ENCODE data around the gene ZDHHC15. TPM values are rescaled to one million over a fixed set of nuclear protein-coding genes. Genes with fewer than 3 reads are reported as not detected.
"Not testable (repeated sequence)": the region's sequence is repeated elsewhere in the genome, so short reads cannot be mapped to it uniquely, and the experiment has no call there.

Gene ZDHHC15
- polyA plus RNA-seq, 4 donors, result 0.52 to 1.3 TPM; not detected in 2

DNA sequence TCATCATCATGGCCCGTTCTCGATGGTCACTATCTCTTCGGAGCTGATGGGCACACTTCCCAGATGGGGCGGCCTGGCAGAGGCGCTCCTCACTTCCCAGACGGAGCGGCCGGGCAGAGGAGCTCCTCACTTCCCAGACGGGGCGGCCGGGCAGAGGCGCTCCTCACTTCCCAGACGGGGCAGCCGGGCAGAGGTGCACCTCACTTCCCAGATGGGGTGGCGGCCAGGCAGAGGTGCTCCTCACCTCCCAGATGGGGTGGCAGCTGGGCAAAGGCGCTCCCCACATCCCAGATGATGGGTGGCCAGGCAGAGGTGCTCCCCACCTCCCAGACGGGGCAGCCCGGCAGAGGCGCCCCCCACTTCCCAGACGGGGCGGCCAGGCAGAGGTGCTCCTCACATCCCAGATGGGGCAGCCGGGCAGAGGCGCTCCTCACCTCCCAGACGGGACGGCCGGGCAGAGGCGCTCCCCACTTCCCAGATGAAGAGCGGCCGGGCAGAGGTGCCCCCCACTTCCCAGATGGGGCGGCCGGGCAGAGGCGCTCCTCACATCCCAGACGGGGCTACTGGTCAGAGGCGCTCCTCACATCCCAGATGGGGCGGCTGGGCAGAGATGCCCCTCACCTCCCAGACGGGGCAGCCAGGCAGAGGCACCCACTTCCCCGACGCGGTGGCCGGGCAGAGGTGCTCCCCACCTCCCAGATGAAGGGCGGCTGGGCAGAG lies 188.3 kb downstream of the ZDHHC15 start:
- not testable (repeated sequence) for H3K4me1 ChIP-seq (ENCODE audit: control insufficient read depth in 3 of 3, insufficient read depth in 2 of 3, low read depth in 1 of 3, low read length in 2 of 3); H3K4me3 ChIP-seq (ENCODE audit: low read depth in 1 of 3, low read length in 3 of 3); H3K27ac ChIP-seq (ENCODE audit: low read depth in 1 of 3, low read length in 2 of 3); DNase-seq; H3K27me3 ChIP-seq (ENCODE audit: control insufficient read depth in 3 of 3, insufficient read depth in 3 of 3, low read length in 3 of 3); FAIRE-seq; H3K36me3 ChIP-seq (ENCODE audit: control insufficient read depth in 3 of 3, insufficient read depth in 2 of 3, low read depth in 1 of 3, low read length in 3 of 3)
- WGBS, 3 donors, result 94 to 98% (median 98%) methylated on average over 28 to 40 of the region's 41 CpGs
- peaks cover 0 to 30% of the 10 kb centered on the region in 2 donors for H3K9me3 ChIP-seq (ENCODE audit: control insufficient read depth in 2 of 2, insufficient read depth in 1 of 2, low read depth in 1 of 2, low read length in 1 of 2)

DNA sequence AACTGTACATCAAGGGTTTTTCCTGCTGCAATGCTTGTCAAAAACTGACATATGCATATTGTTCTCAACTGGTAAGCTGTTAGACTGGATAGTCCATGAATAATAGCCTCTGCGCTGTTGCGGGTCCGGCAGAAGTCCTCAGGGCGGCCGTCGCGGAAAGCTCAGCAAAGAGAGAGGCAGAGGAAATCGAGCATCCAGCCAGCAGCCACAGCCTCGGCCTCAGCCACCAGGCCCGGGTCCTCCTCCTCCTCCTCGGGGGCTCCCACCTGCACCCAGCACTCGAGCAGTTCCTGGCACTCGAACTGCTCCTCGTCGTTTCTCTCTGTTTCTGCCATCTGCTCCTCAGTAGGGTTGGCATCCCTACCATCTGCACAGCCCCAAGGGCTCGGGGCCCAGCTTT lies 195.2 kb downstream of the ZDHHC15 start:
- WGBS, 3 donors, result 91 to 98% (median 95%) methylated on average over 16 of the region's 16 CpGs
- Histone ChIP-seq H3K27ac (ENCODE audit: low read depth in 1 of 3, low read length in 2 of 3) (no peak overlapping the region), H3K36me3 (ENCODE audit: control insufficient read depth in 3 of 3, insufficient read depth in 2 of 3, low read depth in 1 of 3, low read length in 3 of 3) (peaks cover 0 to 12% (median 4%) of the 10 kb centered on the region in 3 donors), H3K4me3 (ENCODE audit: low read depth in 1 of 3, low read length in 3 of 3) (no peak overlapping the region), H3K9me3 (ENCODE audit: control insufficient read depth in 2 of 2, insufficient read depth in 1 of 2, low read depth in 1 of 2, low read length in 1 of 2) (peaks cover 0 to 19% of the 10 kb centered on the region in 2 donors), H3K4me1 (ENCODE audit: control insufficient read depth in 3 of 3, insufficient read depth in 2 of 3, low read depth in 1 of 3, low read length in 2 of 3) (no peaks in the 10 kb centered on the region), H3K27me3 (ENCODE audit: control insufficient read depth in 3 of 3, insufficient read depth in 3 of 3, low read length in 3 of 3) (no peaks in the 10 kb centered on the region)
- no peak for DNase-seq
- no peak for FAIRE-seq

Other genes starting within 250 kb of the ZDHHC15 start
- gene UPRT, start 249.0 kb downstream of the ZDHHC15 start, polyA plus RNA-seq, result 10 to 100 TPM; 15.2 to 23.9 (median 17.8) TPM